ENCODE data around the gene ADAP1. TPM values are rescaled to one million over a fixed set of nuclear protein-coding genes. Genes with fewer than 3 reads are reported as not detected.
A peak's percentile ranks its signal among the peaks of the same experiment; 100 is the strongest.

The ADAP1 gene
- total RNA-seq, 1 donor from 2014 or later = 26.9 TPM

GRCh38 chr7:855686-856369 lies 98.7 kb downstream of the ADAP1 start:
- FAIRE-seq (no peak), DNase-seq (ENCODE audit: low read depth) (no peak)
- TF ChIP-seq CTCF (IDR thresholded peaks at IDR 0.05; ENCODE audit: insufficient read depth, low read length, severe bottlenecking) = no peak
- peaks cover 36% of the 10 kb centered on the region for H3K36me3 ChIP-seq (ENCODE audit: control insufficient read depth, insufficient read depth, low read length)
- no peaks in the 10 kb centered on the region for H3K27me3 ChIP-seq (ENCODE audit: control insufficient read depth, insufficient read depth, low read length)
- no peak overlapping the region for H3K4me3 ChIP-seq (ENCODE audit: low read depth, low read length)

GRCh38 chr7:854118-854775 lies 100.2 kb downstream of the ADAP1 start:
- no peak for TF ChIP-seq CTCF (IDR thresholded peaks at IDR 0.05; ENCODE audit: insufficient read depth, low read length, severe bottlenecking)
- FAIRE-seq = no peak

GRCh38 chr7:853366-854117 lies 100.9 kb downstream of the ADAP1 start:
- no peak for FAIRE-seq
- no peaks in the 10 kb centered on the region for H3K27me3 ChIP-seq (ENCODE audit: control insufficient read depth, insufficient read depth, low read length)

More at GRCh38 chr7:854118-854775, 100.2 kb downstream of the ADAP1 start:
- H3K27me3 ChIP-seq (ENCODE audit: control insufficient read depth, insufficient read depth, low read length) = no peaks in the 10 kb centered on the region
- DNase-seq (ENCODE audit: low read depth) = no peak
- no peak overlapping the region for H3K4me3 ChIP-seq (ENCODE audit: low read depth, low read length)
- H3K36me3 ChIP-seq (ENCODE audit: control insufficient read depth, insufficient read depth, low read length) = peaks cover 40% of the 10 kb centered on the region

GRCh38 chr7:851204-851603 lies 103.3 kb downstream of the ADAP1 start:
- peaks cover 30% of the 10 kb centered on the region for H3K36me3 ChIP-seq (ENCODE audit: control insufficient read depth, insufficient read depth, low read length)
- DNase-seq (ENCODE audit: low read depth) (no peak), FAIRE-seq (peak; percentile 28)
- TF ChIP-seq CTCF (IDR thresholded peaks at IDR 0.05; ENCODE audit: insufficient read depth, low read length, severe bottlenecking) = no peak
- H3K4me3 ChIP-seq (ENCODE audit: low read depth, low read length) = no peak overlapping the region
- no peaks in the 10 kb centered on the region for H3K27me3 ChIP-seq (ENCODE audit: control insufficient read depth, insufficient read depth, low read length)

More at GRCh38 chr7:853366-854117, 100.9 kb downstream of the ADAP1 start:
- Histone ChIP-seq H3K4me3 (ENCODE audit: low read depth, low read length) (no peak overlapping the region), H3K36me3 (ENCODE audit: control insufficient read depth, insufficient read depth, low read length) (peaks cover 42% of the 10 kb centered on the region)
- no peak for TF ChIP-seq CTCF (IDR thresholded peaks at IDR 0.05; ENCODE audit: insufficient read depth, low read length, severe bottlenecking)
- no peak for DNase-seq (ENCODE audit: low read depth)

GRCh38 chr7:849781-850180 lies 104.7 kb downstream of the ADAP1 start:
- TF ChIP-seq CTCF (IDR thresholded peaks at IDR 0.05; ENCODE audit: insufficient read depth, low read length, severe bottlenecking) = no peak
- Histone ChIP-seq H3K4me3 (ENCODE audit: low read depth, low read length) (no peak overlapping the region), H3K27me3 (ENCODE audit: control insufficient read depth, insufficient read depth, low read length) (no peaks in the 10 kb centered on the region), H3K36me3 (ENCODE audit: control insufficient read depth, insufficient read depth, low read length) (peaks cover 28% of the 10 kb centered on the region)
- DNase-seq (ENCODE audit: low read depth) = no peak
- FAIRE-seq = no peak
